Liver (tissue), 3 donors: ENCODE data around the gene EFCAB12.

Source experiments
- EGR1 ChIP-seq, 2 donors: IDR thresholded peaks; 2 replicates each; pipeline ENCODE4 v1.6.1; 2016 to 2018; ENCODE audit warnings: antibody characterized with exemption in 2 of 2, low read depth in 2 of 2
- FOXA1 ChIP-seq: IDR thresholded peaks from 2 replicates; pipeline ENCODE4 v1.6.1; 2016; ENCODE audit warnings: antibody characterized with exemption
- GABPA ChIP-seq, 2 donors: IDR thresholded peaks in 1 of 2; conservative IDR thresholded peaks in 1 of 2; 2 replicates each; pipeline ENCODE4 v1.6.1; 2016; ENCODE audit warnings: antibody characterized with exemption in 2 of 2, mild to moderate bottlenecking in 1 of 2, moderate library complexity in 1 of 2
- HNF4A ChIP-seq, 2 donors: conservative IDR thresholded peaks; 2 replicates each; pipeline ENCODE4 v1.6.1; 2016; ENCODE audit warnings: antibody characterized with exemption in 2 of 2, mild to moderate bottlenecking in 2 of 2
- JUND ChIP-seq, 2 donors: IDR thresholded peaks; 2 replicates each; pipeline ENCODE4 v1.6.1; 2016; ENCODE audit warnings: antibody characterized with exemption in 2 of 2
- RAD21 ChIP-seq, 2 donors: IDR thresholded peaks; 2 replicates each; pipeline ENCODE4 v1.6.1; 2016; ENCODE audit warnings: antibody characterized with exemption in 2 of 2, mild to moderate bottlenecking in 2 of 2
- RXRA ChIP-seq, 2 donors: IDR thresholded peaks; 2 replicates each; pipeline ENCODE4 v1.6.1; 2017 to 2018; ENCODE audit warnings: antibody characterized with exemption in 2 of 2, mild to moderate bottlenecking in 1 of 2
- SP1 ChIP-seq: IDR thresholded peaks from 2 replicates; pipeline ENCODE4 v1.6.1; 2018; ENCODE audit warnings: antibody characterized with exemption, mild to moderate bottlenecking
- TAF1 ChIP-seq: conservative IDR thresholded peaks from 2 replicates; pipeline ENCODE4 v1.6.1; 2016; ENCODE audit warnings: antibody characterized with exemption, mild to moderate bottlenecking
- YY1 ChIP-seq: IDR thresholded peaks from 2 replicates; pipeline ENCODE4 v1.6.1; 2016; ENCODE audit warnings: antibody characterized with exemption, mild to moderate bottlenecking
- TF ChIP-seq, protein P1 (sequence below): fragments of 150-350 bp; IDR thresholded peaks from 2 replicates; pipeline ENCODE4 v1.5.1; 2017; ENCODE audit warnings: improper control_type of control experiment, low read depth, low read length; ENCODE audit not compliant: missing input control
- TF ChIP-seq, protein P2 (sequence below): IDR thresholded peaks from 2 replicates; pipeline ENCODE4 v1.6.1; 2016; ENCODE audit warnings: antibody characterized with exemption
- TF ChIP-seq, protein P3 (sequence below): IDR thresholded peaks from 2 replicates; pipeline ENCODE4 v1.6.1; 2016; ENCODE audit warnings: antibody characterized with exemption, mild to moderate bottlenecking
- TF ChIP-seq, protein P4 (sequence below): IDR thresholded peaks from 2 replicates; pipeline ENCODE4 v1.6.1; 2016; ENCODE audit warnings: antibody characterized with exemption
- donor health status: healthy.
- donor health status: healthy.

DNA sequence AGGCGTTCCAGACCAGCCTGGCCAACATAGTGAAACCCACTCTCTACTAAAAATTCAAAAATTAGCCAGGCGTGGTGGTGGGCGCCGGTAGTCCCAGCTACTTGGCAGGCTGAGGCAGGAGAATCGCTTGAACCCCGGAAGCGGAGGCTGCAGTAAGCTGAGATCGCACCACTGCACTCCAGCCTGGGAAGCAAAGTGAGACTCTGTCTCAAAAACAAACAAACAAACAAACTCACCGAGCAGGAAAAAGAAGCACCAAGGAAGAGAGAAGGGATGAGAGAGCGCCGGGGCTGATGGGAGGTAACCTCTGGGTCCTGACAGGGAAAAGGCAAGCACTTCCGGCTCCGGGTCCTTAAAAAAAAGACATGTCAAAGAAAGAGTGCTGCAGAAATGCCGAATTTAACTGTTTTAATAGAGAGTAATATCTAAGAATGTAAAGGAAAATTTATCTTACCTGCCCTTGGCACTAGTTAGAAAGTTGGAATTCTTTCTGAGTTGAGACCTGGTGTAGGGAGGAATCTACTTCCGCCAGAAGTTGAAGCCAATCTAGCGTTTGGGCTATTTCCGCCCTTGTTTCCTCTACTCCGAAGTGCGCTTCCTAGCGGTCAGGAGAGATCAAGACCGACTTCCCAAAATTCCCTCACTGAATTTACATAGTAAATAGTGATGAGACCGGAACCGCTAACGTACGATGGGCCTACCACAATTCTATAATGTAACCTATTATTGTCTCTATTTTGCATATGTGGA is 29.1 kb downstream of the EFCAB12 start:
- peak; percentile 69 to 77 for TF ChIP-seq RAD21 (IDR thresholded peaks at IDR 0.05)
- TF ChIP-seq SP1, result no peak
- TF ChIP-seq, protein P1, sequence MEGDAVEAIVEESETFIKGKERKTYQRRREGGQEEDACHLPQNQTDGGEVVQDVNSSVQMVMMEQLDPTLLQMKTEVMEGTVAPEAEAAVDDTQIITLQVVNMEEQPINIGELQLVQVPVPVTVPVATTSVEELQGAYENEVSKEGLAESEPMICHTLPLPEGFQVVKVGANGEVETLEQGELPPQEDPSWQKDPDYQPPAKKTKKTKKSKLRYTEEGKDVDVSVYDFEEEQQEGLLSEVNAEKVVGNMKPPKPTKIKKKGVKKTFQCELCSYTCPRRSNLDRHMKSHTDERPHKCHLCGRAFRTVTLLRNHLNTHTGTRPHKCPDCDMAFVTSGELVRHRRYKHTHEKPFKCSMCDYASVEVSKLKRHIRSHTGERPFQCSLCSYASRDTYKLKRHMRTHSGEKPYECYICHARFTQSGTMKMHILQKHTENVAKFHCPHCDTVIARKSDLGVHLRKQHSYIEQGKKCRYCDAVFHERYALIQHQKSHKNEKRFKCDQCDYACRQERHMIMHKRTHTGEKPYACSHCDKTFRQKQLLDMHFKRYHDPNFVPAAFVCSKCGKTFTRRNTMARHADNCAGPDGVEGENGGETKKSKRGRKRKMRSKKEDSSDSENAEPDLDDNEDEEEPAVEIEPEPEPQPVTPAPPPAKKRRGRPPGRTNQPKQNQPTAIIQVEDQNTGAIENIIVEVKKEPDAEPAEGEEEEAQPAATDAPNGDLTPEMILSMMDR, result peak; percentile 77
- TF ChIP-seq YY1, result peak; percentile 50
- TF ChIP-seq JUND (IDR thresholded peaks at IDR 0.05), result peak in 1 of 2 donors; percentile 13
- peak; percentile 24 for TF ChIP-seq FOXA1
- TF ChIP-seq, protein P2, sequence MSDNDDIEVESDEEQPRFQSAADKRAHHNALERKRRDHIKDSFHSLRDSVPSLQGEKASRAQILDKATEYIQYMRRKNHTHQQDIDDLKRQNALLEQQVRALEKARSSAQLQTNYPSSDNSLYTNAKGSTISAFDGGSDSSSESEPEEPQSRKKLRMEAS, result peak; percentile 91
- no peak for TF ChIP-seq TAF1
- peak; percentile 87 to 94 for TF ChIP-seq EGR1 (IDR thresholded peaks at IDR 0.05; ENCODE audit: low read depth in 2 of 2)
- TF ChIP-seq, protein P3, sequence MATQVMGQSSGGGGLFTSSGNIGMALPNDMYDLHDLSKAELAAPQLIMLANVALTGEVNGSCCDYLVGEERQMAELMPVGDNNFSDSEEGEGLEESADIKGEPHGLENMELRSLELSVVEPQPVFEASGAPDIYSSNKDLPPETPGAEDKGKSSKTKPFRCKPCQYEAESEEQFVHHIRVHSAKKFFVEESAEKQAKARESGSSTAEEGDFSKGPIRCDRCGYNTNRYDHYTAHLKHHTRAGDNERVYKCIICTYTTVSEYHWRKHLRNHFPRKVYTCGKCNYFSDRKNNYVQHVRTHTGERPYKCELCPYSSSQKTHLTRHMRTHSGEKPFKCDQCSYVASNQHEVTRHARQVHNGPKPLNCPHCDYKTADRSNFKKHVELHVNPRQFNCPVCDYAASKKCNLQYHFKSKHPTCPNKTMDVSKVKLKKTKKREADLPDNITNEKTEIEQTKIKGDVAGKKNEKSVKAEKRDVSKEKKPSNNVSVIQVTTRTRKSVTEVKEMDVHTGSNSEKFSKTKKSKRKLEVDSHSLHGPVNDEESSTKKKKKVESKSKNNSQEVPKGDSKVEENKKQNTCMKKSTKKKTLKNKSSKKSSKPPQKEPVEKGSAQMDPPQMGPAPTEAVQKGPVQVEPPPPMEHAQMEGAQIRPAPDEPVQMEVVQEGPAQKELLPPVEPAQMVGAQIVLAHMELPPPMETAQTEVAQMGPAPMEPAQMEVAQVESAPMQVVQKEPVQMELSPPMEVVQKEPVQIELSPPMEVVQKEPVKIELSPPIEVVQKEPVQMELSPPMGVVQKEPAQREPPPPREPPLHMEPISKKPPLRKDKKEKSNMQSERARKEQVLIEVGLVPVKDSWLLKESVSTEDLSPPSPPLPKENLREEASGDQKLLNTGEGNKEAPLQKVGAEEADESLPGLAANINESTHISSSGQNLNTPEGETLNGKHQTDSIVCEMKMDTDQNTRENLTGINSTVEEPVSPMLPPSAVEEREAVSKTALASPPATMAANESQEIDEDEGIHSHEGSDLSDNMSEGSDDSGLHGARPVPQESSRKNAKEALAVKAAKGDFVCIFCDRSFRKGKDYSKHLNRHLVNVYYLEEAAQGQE, result peak; percentile 27
- peak; percentile 93 to 96 for TF ChIP-seq GABPA (IDR thresholded peaks at IDR 0.05 in 1 of 2, conservative IDR thresholded peaks at IDR 0.05 in 1 of 2)
- TF ChIP-seq RXRA (IDR thresholded peaks at IDR 0.05), result peak; percentile 48 to 58
- TF ChIP-seq HNF4A (conservative IDR thresholded peaks at IDR 0.05), result peak in 1 of 2 donors; percentile 50
- TF ChIP-seq, protein P4, sequence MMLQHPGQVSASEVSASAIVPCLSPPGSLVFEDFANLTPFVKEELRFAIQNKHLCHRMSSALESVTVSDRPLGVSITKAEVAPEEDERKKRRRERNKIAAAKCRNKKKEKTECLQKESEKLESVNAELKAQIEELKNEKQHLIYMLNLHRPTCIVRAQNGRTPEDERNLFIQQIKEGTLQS, result no peak
